HG02610 (cell line): ENCODE measurements around the gene ETFB.
"Not testable (repeated sequence)": the region's sequence is repeated elsewhere in the genome, so short reads cannot be mapped to it uniquely, and the experiment has no call there.

Experiments used
- ATAC-seq: cut with Tn5 transposase; IDR thresholded peaks from one replicate; pipeline ENCODE4 v1.9.1; 2021; ENCODE audit warnings: mild to moderate bottlenecking, moderate library complexity; ENCODE audit not compliant: unreplicated experiment

Gene ETFB

DNA sequence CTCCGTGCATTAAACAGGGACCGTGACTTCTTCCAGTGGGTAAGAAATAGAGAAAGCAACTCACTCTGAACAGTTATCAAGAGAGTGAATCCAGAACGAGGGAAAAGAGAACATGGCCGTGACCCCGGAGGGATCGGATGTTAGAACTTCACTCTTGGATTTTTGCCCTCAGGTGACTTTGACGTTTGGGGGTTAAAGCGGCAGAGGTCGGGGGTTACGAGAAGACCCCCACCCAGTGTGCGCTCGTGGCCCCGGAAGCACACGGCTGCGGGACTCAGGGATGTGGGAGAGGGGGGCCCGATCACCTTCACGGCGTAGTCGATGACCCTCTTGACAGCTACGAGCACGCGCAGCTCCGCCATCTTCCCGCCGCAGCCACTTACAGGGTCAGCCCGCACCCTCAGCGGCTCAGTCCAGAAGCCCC, at the start of gene ETFB:
Gene ETFB, minus strand, starts transcription at position 424 of the 424 bp plus-strand sequence. Its CDS starts 62 bp downstream, at position 362.
- no peak for ATAC-seq

DNA sequence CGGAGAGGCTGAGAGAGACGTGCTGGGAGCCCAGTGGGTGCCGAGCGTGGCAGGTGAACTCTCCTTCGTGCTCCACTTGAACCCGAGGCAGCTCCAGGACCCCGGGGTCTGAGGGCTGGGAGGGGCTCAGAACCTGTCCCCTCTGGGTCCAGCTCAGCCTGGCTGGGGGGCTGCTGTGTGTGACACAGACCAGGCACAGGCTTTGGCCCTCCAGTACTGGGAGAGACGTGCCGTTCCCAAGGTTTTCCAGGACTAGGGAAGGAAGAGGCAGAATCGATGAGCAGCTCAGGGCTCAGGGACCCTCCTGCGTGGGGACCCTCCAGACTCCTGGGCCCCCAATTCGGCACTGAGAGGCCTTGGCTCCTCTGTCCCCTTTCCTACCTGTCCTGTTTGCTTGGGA, 49.0 kb upstream of the ETFB start:
- ATAC-seq = no peak

DNA sequence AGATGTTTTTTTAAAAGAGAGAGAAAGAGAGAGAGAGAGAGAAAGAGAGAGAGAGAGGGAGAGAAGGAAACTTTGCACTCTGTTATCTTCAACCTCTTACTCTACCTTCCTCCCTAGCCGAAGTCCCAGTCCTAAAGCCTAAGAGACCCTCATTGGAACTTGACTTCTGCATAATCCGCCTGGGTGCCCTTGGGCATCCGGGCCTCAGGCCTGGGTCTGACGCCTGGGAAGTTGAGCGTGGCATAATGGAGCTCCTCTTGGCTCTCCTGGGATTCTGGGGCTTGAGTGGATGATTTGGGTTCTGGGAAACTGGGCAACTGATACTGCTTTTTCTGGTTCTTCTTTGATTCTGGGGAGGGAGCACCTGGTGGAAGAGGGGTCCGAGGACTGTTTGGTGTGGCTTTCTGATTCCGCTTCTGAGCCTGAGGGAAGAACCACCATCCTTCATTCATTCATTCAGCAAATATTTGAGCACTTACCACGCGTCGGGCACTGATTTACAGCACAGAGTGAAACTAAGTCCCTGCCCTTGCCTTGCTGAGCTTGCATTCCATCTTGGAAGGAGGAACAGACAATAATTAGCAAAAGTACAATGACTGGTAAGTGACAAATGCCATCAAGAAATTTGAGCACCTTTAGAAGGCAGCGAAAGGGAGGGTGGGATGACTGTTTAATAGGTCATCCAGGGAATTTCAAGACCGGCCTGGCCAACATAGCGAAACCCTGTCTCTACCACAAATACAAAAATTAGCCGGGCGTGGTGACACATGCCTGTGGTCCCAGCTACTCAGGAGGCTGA, 45.0 kb upstream of the ETFB start:
- ATAC-seq = no peak

DNA sequence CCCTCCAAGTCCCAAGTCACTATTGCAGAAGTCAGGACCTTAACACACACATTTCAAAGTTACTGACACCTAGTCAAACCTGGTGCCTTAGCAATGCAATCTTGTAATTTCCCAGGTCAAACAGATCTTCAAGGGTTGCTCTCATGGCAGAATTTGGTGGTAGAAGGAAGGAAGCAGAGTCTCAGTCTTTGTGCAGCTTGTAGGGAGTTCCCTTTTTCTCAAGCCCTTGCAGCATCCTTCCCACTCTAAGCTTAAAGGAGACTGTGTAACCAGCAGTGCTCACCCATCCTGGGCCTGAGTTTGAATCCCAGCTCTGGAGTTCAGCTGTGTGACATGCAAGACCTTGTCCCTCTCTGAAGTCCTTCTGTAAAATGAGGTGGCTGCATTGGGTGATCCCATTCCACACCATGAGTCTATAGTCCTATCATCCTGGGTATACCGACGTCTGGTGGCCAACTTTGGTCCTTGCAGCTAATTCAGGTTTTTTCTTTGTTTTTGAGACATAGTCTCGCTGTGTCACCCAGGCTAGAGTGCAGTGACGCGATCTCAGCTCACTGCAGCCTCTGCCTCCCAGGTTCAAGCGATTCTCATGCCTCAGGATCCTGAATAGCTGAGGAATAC, 41.4 kb upstream of the ETFB start:
- no peak for ATAC-seq

DNA sequence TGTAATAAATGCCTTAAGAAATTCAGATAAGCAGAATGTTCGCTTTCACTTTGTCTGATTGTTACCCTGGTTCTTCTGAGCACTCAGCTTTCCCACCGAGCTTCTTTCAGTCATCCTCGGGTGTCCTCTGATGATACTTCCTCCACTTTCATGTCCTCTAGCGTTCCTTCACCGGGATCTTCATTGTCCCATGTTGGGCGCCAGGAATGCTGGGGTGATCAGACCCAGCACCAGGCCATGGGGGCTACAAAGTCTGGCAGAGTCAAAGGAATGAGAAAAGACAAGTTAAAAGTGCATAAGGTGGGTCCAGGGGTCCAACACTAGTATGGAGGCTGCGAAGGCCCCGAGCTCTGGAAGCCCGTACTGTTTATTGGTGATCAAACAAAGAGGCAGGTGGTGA, 35.9 kb upstream of the ETFB start:
- no peak for ATAC-seq

DNA sequence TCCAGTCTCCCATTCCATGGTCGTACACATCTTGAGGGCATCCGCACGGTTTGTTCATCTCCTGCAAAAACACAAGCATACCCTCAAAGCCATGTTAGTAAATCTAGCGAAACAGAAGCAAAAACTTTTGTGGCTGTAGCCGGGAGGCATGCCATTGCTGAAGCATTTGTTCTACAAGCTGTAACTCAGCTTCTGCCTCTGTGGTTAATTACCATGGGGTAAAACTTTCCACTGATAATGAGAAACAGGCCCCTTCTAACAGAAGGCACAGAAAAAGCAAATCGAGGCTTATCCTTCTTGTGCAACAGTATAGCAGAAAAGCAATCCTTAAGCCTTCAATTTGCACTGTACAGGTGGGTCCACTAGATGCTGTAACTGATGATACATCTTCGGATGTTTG, 33.7 kb upstream of the ETFB start:
- not testable (repeated sequence) for ATAC-seq

DNA sequence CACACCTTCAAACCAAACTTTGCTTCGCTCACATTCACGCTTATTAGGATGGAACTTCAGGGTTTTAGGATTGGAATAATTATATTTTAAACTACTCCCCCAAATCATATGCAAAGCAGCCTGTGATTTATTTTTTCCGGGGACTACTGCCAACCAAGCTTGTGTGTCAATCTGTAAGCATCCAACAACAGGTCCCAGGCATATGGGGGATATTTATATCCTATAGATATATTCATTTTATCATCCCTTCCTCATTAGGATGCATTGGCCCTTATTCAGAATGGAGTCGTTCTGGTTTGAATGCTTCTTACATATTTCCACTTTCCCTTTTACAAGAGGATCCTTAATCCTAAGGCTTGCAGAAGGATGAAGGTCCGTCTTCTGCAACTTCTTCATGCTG, 33.0 kb upstream of the ETFB start:
- ATAC-seq = no peak

DNA sequence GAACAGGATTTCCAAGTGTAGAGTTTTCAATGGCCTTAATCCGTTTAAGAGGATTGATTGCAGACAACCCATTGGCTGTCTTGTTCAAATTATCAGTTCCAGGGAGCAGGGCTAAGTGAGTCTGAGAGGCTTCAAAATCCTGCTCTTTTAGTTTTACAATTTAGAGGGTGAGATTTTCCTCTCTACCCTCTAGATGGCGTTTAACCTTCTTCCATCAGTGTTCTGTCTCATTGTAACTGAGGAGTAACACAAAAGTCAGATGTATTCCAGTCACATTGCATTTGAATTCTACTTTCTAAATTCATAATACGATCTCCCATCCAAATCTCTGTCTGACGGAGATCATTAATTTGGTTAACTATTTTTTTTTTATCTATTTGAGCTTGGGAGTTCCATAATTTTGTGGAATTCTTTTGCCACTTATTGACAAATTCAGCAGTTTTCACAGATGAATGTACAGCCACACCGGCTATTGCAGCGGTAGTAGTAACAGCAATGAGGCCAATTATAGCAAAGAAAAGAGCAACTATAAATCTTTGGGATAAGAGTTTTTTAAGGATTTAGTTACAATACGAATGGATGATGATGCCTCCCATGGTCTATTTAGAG, 32.0 kb upstream of the ETFB start:
- no peak for ATAC-seq

DNA sequence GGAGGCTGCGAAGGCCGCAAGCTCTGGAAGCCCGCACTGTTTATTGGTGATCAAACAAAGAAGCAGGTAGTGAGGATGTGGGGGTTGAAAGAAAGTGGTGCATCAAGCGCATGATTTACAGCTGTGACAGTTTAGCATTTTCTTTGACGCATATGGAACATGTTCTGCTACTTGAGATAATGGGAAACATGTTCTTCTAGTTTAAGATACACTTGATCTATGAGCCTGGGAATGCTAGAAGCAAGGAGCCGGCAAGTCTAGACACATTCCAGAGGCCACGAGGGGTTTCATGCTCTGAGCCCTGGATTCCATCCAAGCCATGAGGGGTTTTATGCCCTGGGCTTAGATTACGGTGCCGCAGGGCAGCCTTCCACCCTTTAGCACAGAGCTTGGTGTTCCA, 31.3 kb upstream of the ETFB start:
- ATAC-seq = not testable (repeated sequence)

DNA sequence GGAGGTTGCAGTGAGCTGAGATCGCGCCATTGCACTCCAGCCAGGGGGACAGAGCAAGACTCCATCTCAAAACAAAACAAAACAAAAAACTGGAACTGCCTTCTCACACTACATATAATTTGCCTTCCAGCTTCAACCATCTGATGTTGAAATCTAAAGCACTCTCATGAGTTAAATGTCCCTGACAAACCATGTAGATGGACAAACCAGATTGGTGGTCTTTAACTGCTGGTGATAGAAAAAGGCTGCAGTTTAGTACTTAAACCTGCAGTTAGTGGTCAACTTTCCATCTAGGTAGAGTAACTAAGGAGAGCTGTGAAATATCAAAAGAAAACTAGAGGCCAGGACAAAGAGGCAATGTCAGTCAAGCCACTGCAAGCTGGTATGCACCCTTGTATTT, 30.0 kb upstream of the ETFB start:
- ATAC-seq = no peak

DNA sequence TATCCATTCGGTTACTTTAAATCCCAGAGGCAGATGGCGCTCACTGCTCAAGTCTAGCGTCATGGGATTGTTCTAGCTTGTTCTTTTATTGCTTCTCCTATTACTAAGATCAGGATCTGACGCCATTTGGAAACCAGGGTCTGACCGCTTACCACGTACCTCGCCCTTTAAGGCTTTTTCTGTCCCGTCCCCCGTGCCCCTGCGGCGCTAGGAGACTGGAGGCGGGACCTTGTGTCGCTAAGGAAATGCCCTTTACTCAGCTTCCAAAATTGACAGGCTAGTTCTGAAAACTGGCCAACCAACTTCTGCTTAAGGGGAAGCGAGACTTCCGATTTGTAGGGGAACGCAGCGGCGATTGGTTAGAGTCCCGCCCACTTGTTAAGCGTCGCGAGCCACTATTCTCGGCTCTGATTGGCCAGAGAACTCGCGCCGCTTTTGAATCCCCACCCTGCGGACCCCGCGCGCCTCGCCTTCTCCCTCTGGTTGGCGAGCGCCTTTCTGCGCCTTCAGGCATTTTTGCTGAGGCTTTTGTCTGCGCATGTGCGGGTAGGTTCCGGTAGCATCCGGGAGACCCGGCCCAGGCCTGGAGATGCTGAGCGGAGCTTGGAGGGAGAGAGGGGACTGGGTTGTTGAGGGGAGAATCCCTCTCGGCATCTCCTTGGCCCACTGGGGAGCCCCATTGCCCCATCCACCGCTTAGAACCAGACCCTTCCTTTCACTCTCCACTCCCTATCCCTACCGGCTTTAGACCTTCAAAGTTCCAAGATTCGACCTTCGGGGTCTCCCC, 28.1 kb upstream of the ETFB start:
- ATAC-seq = peak; percentile 79

DNA sequence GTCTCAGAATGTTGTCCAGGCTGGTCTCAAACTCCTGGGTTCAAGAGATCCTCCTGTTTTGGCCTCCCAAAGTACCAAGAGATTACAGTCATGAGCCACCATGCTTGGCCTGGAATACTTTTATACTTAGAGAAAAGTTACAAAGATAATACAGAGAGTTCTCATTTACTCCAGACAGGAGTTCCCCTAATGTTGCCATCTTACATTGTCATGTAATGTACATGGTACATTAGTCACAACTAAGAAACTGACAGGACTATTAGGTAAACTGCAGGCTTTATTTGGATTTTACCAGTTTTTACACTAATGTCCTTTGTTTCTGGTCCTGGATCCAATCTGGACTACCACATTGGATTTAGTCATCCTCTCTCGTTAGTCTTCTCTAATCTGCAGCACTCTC, 26.5 kb upstream of the ETFB start:
- no peak for ATAC-seq

DNA sequence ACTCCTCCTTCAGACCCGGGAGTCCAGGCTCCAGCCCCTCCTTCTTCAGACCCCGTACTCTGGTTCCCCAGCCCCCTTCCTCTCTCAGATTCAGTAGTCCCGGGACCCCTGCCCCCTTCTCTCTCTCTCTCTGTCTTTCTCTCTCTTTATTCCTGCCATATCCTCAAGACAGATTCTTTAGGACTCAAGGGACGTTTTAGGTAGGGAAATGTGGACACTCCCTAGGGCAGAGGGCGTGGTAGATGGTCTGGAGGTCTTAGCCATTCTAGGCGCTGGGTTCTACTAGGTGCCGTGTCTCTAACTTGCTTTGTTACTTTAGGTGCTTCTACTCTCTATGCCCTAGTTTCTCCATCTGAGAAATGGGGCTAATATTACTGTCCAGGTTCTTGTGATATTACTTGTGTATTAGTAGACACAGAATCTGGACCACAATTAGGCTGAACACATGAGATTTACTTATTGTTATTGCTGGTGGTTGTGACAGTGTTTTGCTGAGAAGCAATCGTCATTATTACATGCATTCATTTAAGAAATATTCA, 25.0 kb upstream of the ETFB start:
- no peak for ATAC-seq

DNA sequence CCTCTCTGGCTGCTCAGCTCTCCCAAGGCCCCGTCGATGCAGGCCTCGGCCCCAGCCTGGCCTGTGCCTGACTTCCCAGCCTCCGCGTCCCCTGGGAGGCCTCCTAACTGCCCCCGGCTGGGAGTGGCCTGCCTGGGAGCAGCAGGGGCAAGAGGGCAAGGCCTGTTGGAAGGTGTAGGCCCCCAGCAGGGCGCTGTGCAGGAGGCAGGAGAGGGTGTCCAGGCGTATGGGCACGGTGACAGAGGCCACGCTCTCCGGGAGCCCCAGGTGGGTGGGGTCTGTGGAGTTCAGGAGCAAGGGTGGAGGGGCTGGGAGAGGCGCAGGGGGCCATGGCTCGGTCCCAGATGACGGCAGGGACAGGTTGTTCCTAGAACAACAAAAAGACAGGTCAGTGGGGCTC, 23.0 kb upstream of the ETFB start:
- no peak for ATAC-seq

DNA sequence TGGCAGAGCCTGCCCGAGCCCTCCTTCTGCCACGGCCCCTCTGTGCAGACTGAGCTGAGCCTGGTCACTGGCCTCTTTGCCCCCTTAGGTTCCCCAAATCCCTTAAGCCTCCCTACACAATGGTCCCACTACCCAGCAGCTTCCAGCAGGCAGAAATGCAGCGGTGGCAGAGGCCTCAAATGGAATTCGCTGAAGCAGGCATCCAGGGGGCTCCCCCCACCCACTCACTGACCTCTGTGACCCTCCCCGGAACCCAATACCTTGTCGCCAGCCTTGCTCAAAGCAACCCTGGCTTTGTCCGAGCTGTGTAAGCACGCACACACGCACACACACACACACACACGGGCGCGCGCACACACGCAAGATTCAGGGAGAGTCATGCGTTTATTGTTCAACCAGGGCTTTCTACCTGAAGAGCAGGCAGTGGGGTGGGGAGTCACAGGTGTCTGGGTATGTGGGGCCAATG, 21.8 kb upstream of the ETFB start, which contains the start of gene LIM2:
Gene LIM2, minus strand, starts transcription at position 51 of the 466 bp plus-strand sequence. CDS start 531 bp downstream, outside the sequence.
- ATAC-seq = no peak

DNA sequence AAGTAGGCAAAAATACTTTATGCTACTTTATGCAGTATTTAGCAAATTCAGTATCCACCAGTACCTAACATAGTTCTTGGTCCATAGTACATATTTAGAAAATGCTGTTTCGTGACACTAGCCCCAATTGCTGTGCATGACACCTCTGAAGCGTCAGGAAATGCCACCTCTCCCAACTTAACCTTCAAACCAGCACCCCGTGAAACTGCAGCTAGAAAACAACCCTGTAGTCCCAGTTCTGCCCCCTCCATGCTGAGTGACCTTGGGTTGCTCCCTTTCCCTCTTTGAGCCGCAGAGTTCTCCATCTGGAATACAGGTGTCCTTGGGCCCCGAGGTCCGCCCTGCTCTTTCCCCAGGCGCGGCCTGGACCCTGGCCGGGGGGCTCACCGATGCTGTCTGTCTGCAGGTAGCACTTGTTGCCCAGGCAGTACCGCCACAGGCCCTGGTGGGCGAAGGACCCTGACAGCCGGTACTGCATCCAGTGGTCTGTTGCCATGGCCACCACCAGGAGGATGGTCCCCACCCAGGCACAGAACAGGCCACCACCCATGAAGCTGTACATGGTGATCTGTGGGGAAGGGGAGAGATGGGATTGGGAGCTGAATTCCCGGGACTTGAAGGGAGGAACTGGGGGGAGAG, 20.8 kb upstream of the ETFB start:
- ATAC-seq = no peak

DNA sequence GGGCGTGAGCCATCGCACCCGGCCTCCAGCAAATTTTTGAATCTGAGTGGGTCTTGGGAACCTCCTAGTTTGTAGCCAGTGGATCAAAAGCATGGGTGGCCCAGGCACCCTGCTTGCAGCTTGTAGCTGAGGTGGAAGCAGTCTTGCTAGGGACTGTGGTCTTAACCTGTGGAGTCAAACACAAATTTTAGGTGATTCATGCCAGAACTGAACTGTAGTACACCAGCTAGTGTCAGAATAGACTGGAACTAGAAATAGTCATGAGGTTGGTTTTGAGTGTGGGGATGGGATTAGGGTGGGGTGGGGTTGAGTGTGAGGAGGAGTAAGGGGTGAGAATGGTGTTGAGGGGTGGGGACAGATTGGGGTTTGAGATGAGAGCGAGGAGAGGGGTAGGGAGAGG, 15.8 kb upstream of the ETFB start:
- ATAC-seq = no peak

DNA sequence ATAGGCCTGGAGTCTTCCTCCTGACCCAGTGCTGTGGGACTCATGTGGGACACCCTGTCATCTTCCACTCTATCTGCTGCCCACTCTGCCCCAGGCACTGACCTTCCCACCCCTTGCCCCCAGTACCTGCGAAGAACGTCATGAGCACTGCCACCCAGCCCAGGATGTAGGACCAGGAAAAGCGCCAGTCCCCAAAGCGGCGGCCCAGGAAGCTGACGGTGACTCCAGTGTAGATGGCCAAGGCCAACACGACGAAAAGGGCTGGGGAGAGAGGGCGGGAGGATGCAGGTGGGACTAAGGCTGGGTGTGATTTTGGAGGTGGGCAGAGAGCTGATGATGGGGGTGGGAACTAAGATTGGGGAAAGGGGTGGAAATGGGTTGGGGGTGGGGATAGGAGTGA, 14.2 kb upstream of the ETFB start:
- no peak for ATAC-seq

DNA sequence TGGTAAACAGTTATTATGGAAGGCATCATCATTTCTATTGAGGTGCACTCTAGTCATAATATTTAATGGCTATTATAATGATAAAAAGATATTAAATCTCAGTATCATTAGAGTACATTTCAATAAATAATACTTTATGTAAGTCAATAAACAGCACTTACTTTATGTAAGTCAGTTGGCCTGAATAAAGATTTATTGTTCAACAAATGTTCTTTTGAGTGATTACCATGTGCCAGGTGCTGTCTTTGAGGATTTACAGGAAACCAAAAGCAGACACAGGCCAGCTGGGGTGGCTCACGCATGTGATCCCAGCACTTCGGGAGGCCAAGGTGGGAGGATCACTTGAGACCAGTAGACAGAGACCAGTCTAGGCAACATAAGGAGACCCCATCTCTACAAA, 11.2 kb upstream of the ETFB start:
- ATAC-seq = no peak

DNA sequence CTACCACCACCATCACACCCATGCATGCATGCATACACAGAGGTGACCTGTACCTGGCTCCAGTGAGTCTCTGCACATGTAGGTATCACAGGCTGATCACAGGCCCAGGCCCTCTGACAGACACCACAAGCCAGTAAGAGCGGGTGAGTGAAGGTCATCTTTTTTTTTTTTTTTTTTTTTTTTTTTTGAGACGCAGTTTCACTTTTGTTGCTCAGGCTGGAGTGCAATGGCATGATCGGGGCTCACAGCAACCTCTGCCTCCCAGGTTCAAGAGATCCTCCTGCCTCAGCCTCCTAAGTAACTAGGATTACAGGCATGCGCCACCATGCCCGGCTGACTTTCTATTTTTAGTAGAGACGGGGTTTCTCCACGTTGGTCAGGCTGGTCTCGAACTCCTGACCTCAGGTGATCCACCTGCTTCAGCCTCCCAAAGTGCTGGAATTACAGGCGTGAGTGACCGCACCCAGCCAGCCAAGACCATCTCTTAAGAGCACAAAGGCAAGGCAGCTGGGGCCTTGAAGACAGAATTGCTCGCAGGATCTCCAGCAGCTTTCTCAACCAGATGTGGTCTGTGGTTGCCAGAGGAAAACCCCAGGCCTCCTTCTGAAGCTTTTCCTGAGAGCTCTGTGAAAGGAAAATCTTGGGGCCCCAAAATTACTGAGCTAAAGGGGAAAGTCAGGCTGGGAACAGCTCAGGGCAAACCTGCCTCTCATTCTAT, 9.5 kb upstream of the ETFB start:
- ATAC-seq = peak; percentile 44
